ENCODE data around the gene SDC3.

GRCh38 chr1:30957560-30958222 lies 49.1 kb upstream of the SDC3 start:
- TF ChIP-seq CTCF (IDR thresholded peaks at IDR 0.05; ENCODE audit: borderline replicate concordance, extremely low read depth, low read length, poor library complexity, severe bottlenecking) (no peak), EZH2 (IDR thresholded peaks at IDR 0.05; ENCODE audit: borderline replicate concordance, low read depth, low read length, severe bottlenecking) (no peak)
